Testis (tissue), 3 donors: ENCODE measurements around the gene MOV10L1. TPM values are rescaled to one million over a fixed set of nuclear protein-coding genes. Genes with fewer than 3 reads are reported as not detected.

Experiments used
- DNase-seq: peaks from one replicate; pipeline ENCODE4 v3.0.0-alpha.2; 2019
- H3K27ac ChIP-seq, 2 donors: fragments of 200-600 bp; sonication (generic); one replicate each; pipeline ENCODE4 v1.5.1; 2019
- H3K27me3 ChIP-seq: fragments of 200-600 bp; sonication (generic); one replicate; pipeline ENCODE4 v1.5.1; 2019
- H3K36me3 ChIP-seq: fragments of 200-600 bp; sonication (generic); one replicate; pipeline ENCODE4 v1.5.1; 2017; ENCODE audit warnings: low read depth; ENCODE audit errors: missing control alignments
- H3K4me1 ChIP-seq: fragments of 200-600 bp; sonication (generic); one replicate; pipeline ENCODE4 v1.5.1; 2019
- H3K4me3 ChIP-seq, 2 donors: fragments of 200-600 bp; sonication (generic); one replicate each; pipeline ENCODE4 v1.5.1; 2017 to 2019
- H3K9me3 ChIP-seq: fragments of 200-600 bp; sonication (generic); one replicate; pipeline ENCODE4 v1.5.1; 2017
- POLR2A ChIP-seq: fragments of 450-650 bp; IDR thresholded peaks from one replicate; pipeline ENCODE4 v1.6.1; 2017; ENCODE audit warnings: antibody characterized with exemption, mild to moderate bottlenecking, moderate library complexity
- WGBS, 2 donors: methylation state at CpG; one replicate each; pipeline ENCODE4 v1.1.5; 2018; 5-methylcytosine and 5-hydroxymethylcytosine counted together
- intact Hi-C: fragments of 100-400 bp; cut with DNase I; formaldehyde crosslinking; loops from one replicate; pipeline ENCODE4 v1.15.1; 2023; ENCODE audit warnings: low total_unique reads
- polyA plus RNA-seq: library from polyadenylated mRNA; stranded (reverse); fragments of 350-450 nt; fragmentation: Illumina TruSeq; extraction: RNeasy Lipid Tissue Mini Kit (QIAGEN cat#74804); gene quantifications from one replicate; pipeline ENCODE4 v1.2.3, GENCODE V29; 2014; ENCODE audit warnings: low read depth, low replicate concordance; ENCODE audit not compliant: insufficient read depth
- total RNA-seq, 2 donors: library from RNA; depleted of rRNA; stranded (reverse); fragments of >200 nt; gene quantifications; one replicate each; pipeline ENCODE4 v1.2.3, GENCODE V29; 2016
- TF ChIP-seq, protein P1 (sequence below), 3 experiments: fragments of 450-650 bp in 2 of 3; fragments of 200-600 bp in 1 of 3; sonication (generic) in 1 of 3; IDR thresholded peaks; one replicate each; pipeline ENCODE4 v1.5.1; 2016 to 2019; ENCODE audit warnings: antibody characterized with exemption in 3 of 3, mild to moderate bottlenecking in 2 of 3, moderate library complexity in 1 of 3

The MOV10L1 gene
- total and polyA plus RNA-seq, 3 donors from 2014 or later = 48.4 to 73.3 (median 62.4) TPM

- H3K36me3 ChIP-seq = no peaks in the 10 kb centered on the region
- H3K4me1 ChIP-seq = peaks cover 18% of the 10 kb centered on the region
- TF ChIP-seq, protein P1, sequence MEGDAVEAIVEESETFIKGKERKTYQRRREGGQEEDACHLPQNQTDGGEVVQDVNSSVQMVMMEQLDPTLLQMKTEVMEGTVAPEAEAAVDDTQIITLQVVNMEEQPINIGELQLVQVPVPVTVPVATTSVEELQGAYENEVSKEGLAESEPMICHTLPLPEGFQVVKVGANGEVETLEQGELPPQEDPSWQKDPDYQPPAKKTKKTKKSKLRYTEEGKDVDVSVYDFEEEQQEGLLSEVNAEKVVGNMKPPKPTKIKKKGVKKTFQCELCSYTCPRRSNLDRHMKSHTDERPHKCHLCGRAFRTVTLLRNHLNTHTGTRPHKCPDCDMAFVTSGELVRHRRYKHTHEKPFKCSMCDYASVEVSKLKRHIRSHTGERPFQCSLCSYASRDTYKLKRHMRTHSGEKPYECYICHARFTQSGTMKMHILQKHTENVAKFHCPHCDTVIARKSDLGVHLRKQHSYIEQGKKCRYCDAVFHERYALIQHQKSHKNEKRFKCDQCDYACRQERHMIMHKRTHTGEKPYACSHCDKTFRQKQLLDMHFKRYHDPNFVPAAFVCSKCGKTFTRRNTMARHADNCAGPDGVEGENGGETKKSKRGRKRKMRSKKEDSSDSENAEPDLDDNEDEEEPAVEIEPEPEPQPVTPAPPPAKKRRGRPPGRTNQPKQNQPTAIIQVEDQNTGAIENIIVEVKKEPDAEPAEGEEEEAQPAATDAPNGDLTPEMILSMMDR (IDR thresholded peaks at IDR 0.05) = no peak
- no peak for TF ChIP-seq POLR2A
- 82 to 87% methylated on average over 21 to 23 of the region's 31 CpGs for WGBS, 2 donors
- H3K27me3 ChIP-seq = no peaks in the 10 kb centered on the region
- no peak overlapping the region for H3K4me3 ChIP-seq
- no peak for DNase-seq
- H3K9me3 ChIP-seq = no peaks in the 10 kb centered on the region
- H3K27ac ChIP-seq = no peak overlapping the region
- intact Hi-C loops = no loop called here
Observed at GRCh38 chr22:50182176-50183081, 92.6 kb downstream of the MOV10L1 start.

DNA sequence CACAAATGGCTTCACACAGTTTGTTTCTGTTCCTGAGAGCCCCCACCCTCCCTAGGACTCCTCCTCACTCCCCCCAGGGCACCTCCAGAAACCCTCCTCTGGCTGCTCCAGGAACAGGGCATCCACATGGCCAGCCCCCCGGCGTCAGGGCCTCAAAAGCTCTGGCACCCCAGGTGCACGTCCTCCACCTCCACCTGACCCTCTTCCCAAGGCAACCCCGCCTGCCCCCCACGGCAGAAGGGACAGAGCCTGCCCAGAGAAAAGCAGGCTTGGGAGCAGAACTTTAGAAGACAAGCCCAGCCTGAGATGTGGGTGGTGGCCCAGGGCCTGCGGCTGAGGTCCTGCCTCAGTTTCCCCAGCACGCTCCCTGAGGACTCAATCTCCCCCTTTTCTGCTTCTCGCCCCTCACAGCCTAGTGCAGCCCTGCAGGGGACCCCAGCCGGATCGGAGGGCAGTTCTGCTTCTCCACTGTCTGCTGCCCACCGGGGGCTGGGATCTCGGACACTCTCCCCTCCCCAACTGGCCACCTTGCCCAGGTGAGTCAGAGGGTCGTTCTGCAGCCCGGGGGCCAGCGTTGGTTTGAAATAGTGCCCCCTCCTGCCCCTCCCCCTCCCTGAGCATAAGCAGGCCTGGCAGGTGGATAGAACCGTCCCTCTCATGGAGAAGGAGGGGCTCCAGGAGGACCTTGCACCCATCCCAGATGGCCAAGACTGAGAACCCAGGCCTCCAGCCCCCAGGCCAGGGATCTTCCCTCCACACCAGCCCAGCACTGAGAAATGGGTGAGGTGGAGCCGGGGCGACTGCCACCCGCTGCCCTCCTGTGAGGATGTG, 93.5 kb downstream of the MOV10L1 start:
- Histone ChIP-seq H3K36me3 (no peaks in the 10 kb centered on the region), H3K4me1 (peaks cover 19% of the 10 kb centered on the region), H3K27ac (no peak overlapping the region), H3K27me3 (no peaks in the 10 kb centered on the region), H3K4me3 (no peak overlapping the region), H3K9me3 (no peaks in the 10 kb centered on the region)
- 84 to 86% methylated on average over 16 to 19 of the region's 19 CpGs for WGBS, 2 donors
- no peak for DNase-seq
- intact Hi-C loops = no loop called here
- TF ChIP-seq, protein P1 (IDR thresholded peaks at IDR 0.05) = no peak
- TF ChIP-seq POLR2A = no peak

GRCh38 chr22:50184004-50184901, 94.4 kb downstream of the MOV10L1 start:
- DNase-seq = peak; percentile 77
- peak overlapping the region; percentile 53 to 63 for H3K4me3 ChIP-seq
- H3K9me3 ChIP-seq = no peaks in the 10 kb centered on the region
- peak overlapping the region; percentile 10 to 71 for H3K27ac ChIP-seq
- TF ChIP-seq, protein P1 (IDR thresholded peaks at IDR 0.05) = no peak
- no peak for TF ChIP-seq POLR2A
- intact Hi-C loops = no loop called here
- no peaks in the 10 kb centered on the region for H3K27me3 ChIP-seq
- peaks cover 22% of the 10 kb centered on the region for H3K4me1 ChIP-seq
- H3K36me3 ChIP-seq = no peaks in the 10 kb centered on the region
- 32 to 35% methylated on average over 6 to 32 of the region's 32 CpGs for WGBS, 2 donors

DNA sequence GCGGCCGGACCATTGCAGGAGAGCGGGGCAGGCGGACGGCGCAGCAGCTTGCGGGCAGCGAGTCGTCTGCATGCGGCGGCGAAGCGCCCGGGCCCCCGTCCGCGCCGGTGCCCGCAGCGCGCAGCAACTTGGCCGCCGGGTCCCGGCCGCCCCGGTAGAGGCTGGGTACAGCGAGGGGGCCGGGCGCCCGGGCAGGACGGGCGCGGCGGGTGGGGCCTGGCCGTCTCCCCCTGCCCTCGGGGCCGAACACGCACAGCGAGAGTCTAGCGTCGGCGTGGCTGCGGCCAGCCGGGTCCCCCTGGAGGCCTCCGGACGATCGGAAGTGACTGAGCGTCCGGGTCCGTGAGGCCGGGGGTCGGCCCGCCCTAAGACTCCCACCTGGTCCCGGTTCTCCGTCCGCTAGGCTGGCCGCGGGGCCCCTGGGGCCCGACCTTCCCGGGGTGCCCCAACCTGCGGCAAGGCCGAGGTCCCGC, 95.1 kb downstream of the MOV10L1 start:
- peak overlapping the region in 1 of 2 donors; percentile 71 for H3K27ac ChIP-seq
- H3K9me3 ChIP-seq = no peaks in the 10 kb centered on the region
- H3K36me3 ChIP-seq = no peaks in the 10 kb centered on the region
- peak overlapping the region; percentile 53 to 63 for H3K4me3 ChIP-seq
- no peak for DNase-seq
- no peaks in the 10 kb centered on the region for H3K27me3 ChIP-seq
- TF ChIP-seq, protein P1 (IDR thresholded peaks at IDR 0.05) = no peak
- TF ChIP-seq POLR2A = no peak
- 9 to 29% methylated on average over 10 to 41 of the region's 63 CpGs for WGBS, 2 donors
- peaks cover 29% of the 10 kb centered on the region for H3K4me1 ChIP-seq
- intact Hi-C loops = no loop called here
